PC-9 (cell line): Measurements from ENCODE around the gene ANAPC1.
A peak's percentile ranks its signal among the peaks of the same experiment; 100 is the strongest.

Experiments
- CTCF ChIP-seq: fragments of 200-600 bp; sonication (generic); conservative IDR thresholded peaks from 2 replicates; pipeline ENCODE4 v1.6.1; 2017; ENCODE audit warnings: mixed run types, antibody characterized with exemption, mild to moderate bottlenecking, moderate library complexity
- EZH2 ChIP-seq: fragments of 200-600 bp; sonication (generic); IDR thresholded peaks from 2 replicates; pipeline ENCODE4 v1.8.0; 2017; ENCODE audit warnings: antibody characterized with exemption, low read depth

DNA sequence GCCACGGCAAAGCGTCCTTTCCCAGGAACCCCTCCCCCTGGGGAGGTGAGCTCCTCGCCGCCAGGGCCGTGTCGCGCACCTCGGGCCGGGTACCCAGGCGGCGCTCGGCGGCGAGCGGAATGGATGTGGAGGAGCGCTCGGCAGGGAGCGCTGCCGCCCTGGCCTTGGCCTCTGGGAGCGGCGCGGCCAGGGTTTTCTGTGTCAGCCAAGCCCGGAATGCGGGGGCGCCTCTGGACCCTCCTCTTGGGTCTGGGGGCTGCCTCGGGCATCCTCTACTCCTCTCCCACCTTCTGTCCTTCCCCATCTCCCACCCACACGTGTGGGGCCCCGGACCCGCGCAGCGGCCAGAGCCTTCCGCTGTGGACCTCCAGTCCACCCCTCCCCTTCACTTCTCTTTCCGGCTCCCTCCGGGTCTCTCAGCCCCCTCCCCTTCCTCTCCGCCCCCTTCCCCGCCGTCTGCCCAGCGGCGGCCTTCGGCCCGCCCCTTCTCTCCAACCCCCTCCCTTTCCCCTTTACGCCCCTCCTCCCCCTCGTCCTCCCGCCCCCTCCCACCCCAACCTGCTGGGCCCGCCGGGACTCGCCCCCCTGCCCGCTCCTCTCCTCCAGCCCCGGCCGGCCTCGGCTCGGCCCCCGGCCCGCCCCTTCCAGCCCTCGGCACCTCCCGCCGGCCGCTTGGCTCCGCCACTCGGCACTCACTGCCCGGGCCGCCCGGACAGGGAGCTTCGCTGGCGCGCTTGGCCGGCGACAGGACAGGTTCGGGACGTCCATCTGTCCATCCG is 14.1 kb upstream of the ANAPC1 start, which contains the start of gene MERTK:
- TF ChIP-seq CTCF = peak; percentile 73
- no peak for TF ChIP-seq EZH2
